ENCODE results near the gene SOX5.

The SOX5 gene

DNA sequence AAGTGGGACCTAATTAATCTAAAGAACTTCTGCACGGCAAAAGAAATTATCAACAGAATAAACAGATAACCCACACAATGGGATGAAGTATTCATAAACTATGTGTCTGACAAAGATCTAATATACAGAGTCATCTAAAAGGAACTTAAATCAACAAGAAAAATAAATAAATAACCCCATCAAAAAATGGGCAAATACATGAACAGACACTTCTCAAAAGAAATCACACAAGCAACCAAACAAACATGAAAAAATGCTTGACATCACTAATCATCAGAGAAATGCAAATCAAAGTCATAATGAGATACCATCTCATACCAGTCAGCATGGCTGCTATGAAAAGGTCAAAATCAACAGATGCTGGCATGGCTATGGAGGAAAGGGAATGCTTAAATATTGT lies 466.9 kb downstream of the SOX5 start:
- no peak for DNase-seq (ENCODE audit: low read depth)
